ENCODE measurements around the gene PDZD2.

DNA sequence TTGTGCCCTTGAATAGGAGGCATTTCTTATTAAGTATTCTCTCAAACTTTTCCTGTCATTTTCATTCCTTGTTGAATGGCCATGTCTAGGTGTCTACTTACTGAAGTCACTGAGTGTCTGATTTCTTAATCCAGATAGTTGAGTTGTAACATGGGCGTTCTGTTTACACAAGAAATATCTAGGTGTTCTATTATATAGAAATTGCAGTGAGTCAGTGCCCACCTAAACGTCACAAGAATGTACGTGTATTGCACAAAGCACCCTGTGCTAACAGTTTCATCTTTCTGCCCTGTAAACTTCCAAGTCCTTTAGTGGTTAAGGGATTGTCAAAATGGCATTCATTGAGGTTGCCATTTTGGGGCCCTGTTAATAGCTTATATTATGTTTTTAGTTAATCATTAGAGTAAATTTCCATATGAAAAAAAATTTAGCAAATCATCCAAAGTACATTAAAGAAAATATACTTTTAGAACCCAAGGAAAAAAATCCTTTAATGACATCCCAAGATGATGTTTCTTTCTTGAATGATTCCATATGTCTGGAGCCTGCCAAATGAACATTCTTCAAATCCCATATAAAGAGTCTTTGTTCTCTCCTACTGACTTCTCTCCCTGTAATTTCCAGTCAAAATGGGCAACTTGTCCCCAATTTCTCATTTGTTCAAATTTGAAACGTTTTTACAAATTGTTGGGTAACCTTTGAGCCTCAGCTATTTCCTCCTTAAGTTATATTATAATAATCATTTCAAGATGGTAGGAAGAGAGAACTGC, 421.0 kb downstream of the PDZD2 start:
- TF ChIP-seq EZH2phosphoT487 (IDR thresholded peaks at IDR 0.05) = no peak
- TF ChIP-seq, protein P1, sequence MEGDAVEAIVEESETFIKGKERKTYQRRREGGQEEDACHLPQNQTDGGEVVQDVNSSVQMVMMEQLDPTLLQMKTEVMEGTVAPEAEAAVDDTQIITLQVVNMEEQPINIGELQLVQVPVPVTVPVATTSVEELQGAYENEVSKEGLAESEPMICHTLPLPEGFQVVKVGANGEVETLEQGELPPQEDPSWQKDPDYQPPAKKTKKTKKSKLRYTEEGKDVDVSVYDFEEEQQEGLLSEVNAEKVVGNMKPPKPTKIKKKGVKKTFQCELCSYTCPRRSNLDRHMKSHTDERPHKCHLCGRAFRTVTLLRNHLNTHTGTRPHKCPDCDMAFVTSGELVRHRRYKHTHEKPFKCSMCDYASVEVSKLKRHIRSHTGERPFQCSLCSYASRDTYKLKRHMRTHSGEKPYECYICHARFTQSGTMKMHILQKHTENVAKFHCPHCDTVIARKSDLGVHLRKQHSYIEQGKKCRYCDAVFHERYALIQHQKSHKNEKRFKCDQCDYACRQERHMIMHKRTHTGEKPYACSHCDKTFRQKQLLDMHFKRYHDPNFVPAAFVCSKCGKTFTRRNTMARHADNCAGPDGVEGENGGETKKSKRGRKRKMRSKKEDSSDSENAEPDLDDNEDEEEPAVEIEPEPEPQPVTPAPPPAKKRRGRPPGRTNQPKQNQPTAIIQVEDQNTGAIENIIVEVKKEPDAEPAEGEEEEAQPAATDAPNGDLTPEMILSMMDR (IDR thresholded peaks at IDR 0.05) = no peak

Measured in neural progenitor cell (in vitro differentiated cells).